GM19240 (cell line): ENCODE data around the gene EEF2K.
A peak's percentile ranks its signal among the peaks of the same experiment; 100 is the strongest.
"Not testable (repeated sequence)": the region's sequence is repeated elsewhere in the genome, so short reads cannot be mapped to it uniquely, and the experiment has no call there.

Experiments used
- DNase-seq: peaks from one replicate; pipeline ENCODE4 v3.0.0; 2011; ENCODE audit warnings: low spot score; ENCODE audit not compliant: insufficient read length

Gene EEF2K

GRCh38 chr16:22206013-22206841, at the start of gene EEF2K:
Gene EEF2K, plus strand, starts transcription at chr16:22206278. Its CDS starts 19,452 bp downstream, at chr16:22225730.
- DNase-seq, result peak; percentile 79

GRCh38 chr16:22161401-22161800, 44.7 kb upstream of the EEF2K start:
- no peak for DNase-seq

GRCh38 chr16:22161999-22162655, 44.0 kb upstream of the EEF2K start, which contains the start of gene SDR42E2:
Gene SDR42E2, plus strand, starts transcription at chr16:22162506. Its CDS starts 3,077 bp downstream, at chr16:22165583.
- DNase-seq, result no peak

DNA sequence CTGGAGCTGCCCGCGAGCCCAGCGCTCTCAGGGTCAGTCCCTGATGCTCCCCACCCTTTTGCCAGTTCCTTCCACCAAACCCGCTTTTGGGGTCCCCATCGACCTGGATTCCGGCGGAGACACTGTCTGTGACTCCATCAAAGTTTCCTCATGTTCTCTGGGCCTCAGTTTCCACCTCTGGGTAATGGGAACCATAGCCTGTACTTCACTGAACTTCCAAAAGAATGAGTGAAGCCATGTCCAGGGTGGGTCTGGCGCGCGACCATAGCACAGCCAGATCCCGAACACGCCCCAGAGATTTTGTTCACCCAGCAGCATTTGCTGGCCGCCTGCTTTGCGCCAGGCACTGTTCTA, 43.4 kb upstream of the EEF2K start:
- DNase-seq, result no peak

GRCh38 chr16:22163806-22164205, 42.3 kb upstream of the EEF2K start:
- DNase-seq, result no peak

- no peak for DNase-seq
These were observed 41.6 kb upstream of the EEF2K start for GRCh38 chr16:22164482-22164881.

DNA sequence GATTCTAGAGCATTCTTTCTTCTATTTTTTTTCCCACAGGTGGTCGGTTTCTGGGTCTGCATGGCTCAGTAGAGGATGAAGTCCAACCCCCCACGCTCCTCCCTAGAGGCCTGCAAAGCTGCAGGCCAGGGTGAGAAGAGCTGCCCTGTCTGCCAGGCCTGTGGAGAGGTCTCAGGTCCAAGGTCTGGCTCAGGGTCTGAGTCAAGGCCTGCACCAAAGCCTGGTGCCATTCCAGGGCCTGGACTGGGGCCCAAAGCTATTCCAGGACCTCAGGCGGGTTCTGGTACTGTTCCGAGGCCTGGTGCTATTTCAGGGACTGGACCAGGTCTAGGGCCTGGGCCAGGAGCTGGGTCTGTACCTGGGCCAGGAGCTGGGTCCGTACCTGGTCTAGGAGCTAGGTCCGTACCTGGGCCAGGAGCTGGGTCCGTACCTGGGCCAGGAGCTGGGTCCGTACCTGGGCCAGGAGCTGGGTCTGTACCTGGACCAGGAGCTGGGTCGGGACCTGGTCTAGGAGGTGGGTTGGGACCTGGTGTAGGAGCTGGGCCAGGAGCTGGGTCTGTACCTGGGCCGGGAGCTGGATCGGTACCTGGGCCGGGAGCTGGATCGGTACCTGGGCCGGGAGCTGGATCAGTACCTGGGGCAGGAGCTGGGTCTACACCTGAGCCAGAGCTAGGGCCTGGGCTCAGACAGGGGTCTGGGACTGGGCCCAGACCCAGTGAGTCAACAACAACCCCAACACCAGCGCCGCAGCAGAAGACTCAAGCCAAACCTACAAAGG, 40.4 kb upstream of the EEF2K start:
- no peak for DNase-seq

- DNase-seq, result no peak
These were observed 34.1 kb upstream of the EEF2K start for GRCh38 chr16:22171953-22172352.

- not testable (repeated sequence) for DNase-seq
These were observed 33.4 kb upstream of the EEF2K start for GRCh38 chr16:22172642-22173041.

DNA sequence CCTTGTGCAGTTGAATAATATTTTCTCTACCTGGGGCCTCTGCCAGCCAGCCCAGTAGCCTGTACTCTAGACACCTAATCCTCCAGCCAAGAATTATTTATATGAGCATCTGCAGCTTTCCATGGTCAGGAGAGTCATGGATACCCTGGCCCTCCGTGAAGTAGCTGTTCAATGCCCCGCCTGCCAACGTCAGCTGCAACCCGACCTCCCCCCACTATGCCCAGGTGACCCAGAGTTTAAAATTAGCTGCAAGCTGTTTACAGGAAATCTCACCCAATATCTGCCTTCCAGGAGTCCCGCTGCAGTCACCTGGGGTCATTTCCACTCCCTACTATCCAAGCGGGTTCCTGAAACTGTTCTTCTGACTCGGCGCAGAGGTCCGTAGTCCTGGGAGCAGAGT, 31.4 kb upstream of the EEF2K start:
- no peak for DNase-seq

- no peak for DNase-seq
These were observed 27.8 kb upstream of the EEF2K start for GRCh38 chr16:22177968-22178930.

GRCh38 chr16:22181426-22181825, 24.7 kb upstream of the EEF2K start:
- no peak for DNase-seq

GRCh38 chr16:22181843-22182242, 24.2 kb upstream of the EEF2K start:
- no peak for DNase-seq

- no peak for DNase-seq
These were observed 22.7 kb upstream of the EEF2K start for GRCh38 chr16:22183335-22183734.

- DNase-seq, result no peak
These were observed 22.0 kb upstream of the EEF2K start for GRCh38 chr16:22183901-22184614.

- DNase-seq, result no peak
These were observed 21.5 kb upstream of the EEF2K start for GRCh38 chr16:22184615-22184968.

DNA sequence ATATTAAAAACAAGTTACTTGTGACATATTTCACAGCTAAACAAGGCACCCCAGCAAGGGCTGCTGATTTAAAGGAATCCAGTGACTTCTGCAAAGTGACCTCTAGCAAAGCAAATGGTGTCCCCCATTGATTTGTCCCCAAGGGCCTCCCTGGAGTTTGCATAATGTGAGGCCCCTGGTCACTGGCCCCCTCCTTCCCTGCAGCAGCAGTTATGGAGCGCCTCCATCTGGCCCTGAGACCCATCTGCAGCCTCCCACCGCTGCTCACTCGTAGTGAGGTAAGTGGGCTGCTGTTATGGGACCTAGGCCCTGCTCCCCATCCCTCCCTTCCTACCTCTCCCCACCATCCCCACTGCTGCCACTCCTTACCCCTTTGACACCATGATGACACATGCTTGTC, 19.6 kb upstream of the EEF2K start:
- no peak for DNase-seq

DNA sequence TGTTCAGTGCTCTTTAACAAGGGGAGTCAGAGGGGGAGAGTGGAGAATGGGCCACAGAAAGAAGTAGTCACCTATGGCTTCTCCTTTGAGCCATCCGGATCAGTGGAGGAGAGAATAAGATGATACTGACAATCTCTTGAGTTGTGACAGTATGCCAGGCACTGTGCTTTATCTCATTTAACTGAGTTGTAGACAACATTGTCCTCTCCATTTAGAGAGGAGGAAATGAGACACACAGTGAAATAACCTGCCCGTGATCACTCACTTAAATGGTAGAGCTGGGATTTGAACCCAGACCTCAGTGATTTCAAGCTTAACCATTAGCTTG, 17.8 kb upstream of the EEF2K start:
- no peak for DNase-seq

DNA sequence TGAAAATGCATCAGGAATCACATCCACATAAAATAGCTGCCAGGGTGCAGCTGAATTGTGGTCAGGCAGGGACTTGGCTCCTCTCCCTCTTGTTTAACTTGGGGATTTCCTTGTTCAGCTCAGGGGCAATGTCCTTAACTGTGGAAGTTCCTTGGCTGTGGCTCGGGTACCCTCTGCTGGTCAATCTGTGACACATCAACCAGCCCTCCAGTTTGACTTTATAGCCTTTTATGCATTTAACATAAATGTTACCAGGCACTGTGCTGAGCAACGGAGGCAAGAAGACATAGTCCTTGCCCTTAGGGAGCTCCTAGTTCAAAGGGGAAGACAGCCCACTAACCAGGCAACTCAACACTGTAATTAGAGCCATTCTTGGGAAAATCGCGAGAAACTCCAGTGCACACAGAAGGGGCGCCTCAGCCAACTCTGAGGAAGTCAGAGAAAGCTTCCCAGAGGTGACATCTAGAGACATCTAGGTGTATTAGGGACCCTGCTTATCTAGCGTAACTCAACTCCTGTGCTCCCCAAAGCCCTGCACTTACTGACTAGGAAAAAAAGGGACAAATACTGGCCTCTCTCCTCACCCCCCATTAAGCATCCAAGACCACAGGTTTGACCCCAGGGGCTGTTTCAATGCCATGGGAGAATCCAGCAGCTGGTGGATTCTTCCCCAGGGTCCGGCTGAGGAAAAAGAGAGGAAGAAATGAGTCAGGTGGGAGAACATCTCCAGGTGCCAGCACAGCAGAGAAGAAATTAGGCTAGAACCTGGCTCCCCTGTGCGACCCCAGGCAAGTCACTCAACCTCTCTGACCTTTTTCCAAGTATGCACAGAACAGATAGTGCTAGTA, 17.3 kb upstream of the EEF2K start:
- peak; percentile 47 for DNase-seq
